ENCODE results near the gene CCDC78. TPM values are rescaled to one million over a fixed set of nuclear protein-coding genes. Genes with fewer than 3 reads are reported as not detected.

The CCDC78 gene
- total RNA-seq, 2 donors from 2014 or later: 0.43 to 0.56 TPM

- no peak for TF ChIP-seq CTCF (IDR thresholded peaks at IDR 0.05)
- Histone ChIP-seq H3K4me1 (peaks cover 0 to 13% of the 10 kb centered on the region in 2 donors), H3K4me3 (no peak overlapping the region), H3K9me3 (no peaks in the 10 kb centered on the region), H3K27me3 (no peaks in the 10 kb centered on the region), H3K36me3 (peaks cover 4% of the 10 kb centered on the region), H3K27ac (no peak overlapping the region)
- no peak for DNase-seq (ENCODE audit: low spot score)
Measured at GRCh38 chr16:741986-742629, 15.9 kb upstream of the CCDC78 start.

DNA sequence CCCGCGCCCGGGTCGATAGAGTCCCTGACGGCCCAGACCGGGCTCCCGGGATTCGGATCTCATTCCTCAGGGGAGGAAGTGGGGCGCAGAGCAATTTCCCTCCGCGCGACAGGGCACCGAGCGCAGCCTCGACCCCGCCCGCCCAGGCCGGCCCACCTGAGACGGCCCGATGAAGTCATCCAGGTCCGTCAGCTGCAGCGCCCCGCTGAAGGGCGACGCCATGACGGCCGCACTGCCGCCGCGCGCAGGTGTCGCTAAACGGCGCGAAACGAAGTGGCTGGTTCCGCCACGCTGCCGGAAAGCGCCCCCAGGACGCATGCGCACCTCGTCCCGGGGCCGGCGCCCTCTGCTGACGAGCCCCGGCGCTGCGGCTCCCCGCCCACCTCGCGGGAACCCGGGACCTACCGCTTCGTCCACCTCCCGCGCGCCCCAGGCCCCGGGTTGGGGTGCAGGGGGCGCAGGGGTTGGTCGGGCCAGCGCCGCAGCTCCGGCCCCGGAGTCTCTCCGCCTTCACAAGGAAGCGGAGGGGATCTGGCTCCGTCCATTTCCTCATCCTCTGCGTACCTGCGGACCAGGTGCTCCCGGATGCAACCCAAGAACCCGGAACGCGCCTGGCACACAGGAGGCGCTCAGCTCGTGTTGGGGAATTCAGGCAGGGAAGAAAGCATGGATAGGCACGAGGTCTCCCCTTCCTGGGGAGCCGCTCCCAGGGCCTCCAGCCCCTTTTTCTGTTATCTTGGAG lies 14.7 kb upstream of the CCDC78 start, which contains the start of gene CIAO3:
TSS of gene CIAO3 (minus strand) at position 234 of the 742 bp plus-strand sequence. CDS start at position 222, 12 bp downstream.
- DNase-seq (ENCODE audit: low spot score): peak; percentile 88
- peak within 1 kb of the TSS; percentile 55 to 78 for H3K27ac ChIP-seq

DNA sequence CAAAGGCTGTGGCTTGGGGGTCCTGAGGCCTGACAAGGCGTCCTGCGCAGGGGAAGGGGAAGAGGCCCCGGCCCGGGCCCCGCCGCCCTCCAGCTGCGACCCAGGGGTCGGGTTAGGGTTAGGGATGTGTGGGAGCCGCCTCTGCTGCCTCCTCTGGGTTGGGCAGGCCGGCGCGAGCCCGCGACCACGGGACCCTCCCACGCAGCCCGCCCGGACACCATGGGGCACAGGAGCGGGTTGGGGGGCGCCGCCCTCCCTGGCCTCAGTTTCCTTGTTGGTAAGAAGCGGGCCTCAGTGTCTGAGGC lies 14.2 kb upstream of the CCDC78 start:
- Histone ChIP-seq H3K4me1 (peaks cover 0 to 13% of the 10 kb centered on the region in 2 donors), H3K27ac (peak overlapping the region; percentile 55 to 78), H3K4me3 (peak overlapping the region; percentile 61 to 83), H3K9me3 (no peaks in the 10 kb centered on the region), H3K36me3 (peaks cover 19% of the 10 kb centered on the region), H3K27me3 (no peaks in the 10 kb centered on the region)
- no peak for TF ChIP-seq CTCF (IDR thresholded peaks at IDR 0.05)
- DNase-seq (ENCODE audit: low spot score): no peak

More for the DNA sequence above, 14.7 kb upstream of the CCDC78 start, which contains the start of gene CIAO3:
- H3K9me3 ChIP-seq: no peaks in the 10 kb centered on the region
- peaks cover 0 to 13% of the 10 kb centered on the region in 2 donors for H3K4me1 ChIP-seq
- H3K4me3 ChIP-seq: peak within 1 kb of the TSS; percentile 61 to 83
- H3K36me3 ChIP-seq: peaks cover 15% of the 10 kb centered on the region
- peak; percentile 94 to 100 for TF ChIP-seq CTCF (IDR thresholded peaks at IDR 0.05)
- H3K27me3 ChIP-seq: no peaks in the 10 kb centered on the region

DNA sequence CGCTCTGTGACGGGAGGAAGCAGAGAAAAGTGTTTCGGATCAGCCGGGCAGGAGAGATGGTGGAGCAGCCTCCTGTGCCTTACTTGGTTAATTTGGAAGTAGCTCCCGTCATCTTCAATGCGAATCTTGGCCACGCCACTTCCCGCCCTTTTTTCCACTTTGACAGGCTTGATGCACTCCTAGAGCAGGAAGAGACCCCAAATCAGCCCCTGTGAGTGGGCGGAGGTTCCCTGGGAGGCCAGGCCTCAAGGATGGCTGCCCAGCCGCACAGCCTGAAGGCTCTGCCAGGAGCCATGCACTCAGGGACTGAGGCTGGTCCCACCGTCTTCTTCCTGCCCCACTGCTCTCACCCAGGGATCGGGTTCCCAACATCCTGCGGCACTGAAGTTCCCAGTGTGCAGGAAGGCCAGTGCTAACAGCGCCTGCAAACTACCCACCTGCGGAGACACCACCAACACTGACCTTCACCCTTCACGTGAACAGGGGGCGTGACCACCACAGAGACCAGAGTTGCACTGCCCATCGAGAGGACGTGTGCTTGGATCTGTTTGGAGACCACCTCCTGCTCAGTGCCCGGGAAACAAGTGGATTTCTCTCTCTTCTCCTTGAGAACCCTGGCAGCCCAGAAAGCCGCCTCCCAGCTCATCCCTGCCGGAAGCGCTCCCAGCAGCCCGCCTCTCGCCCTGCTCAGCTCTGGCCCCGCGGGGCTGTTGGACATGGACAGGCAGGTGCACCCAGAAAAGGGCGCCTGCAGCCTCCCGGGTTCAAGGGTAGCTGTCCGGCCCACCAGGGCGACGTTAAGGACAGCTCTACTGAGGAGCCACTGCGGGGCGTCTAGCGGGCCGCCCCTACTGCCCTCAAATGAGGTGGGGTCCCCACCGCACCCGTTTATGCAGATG lies 13.6 kb upstream of the CCDC78 start:
- no peaks in the 10 kb centered on the region for H3K9me3 ChIP-seq
- DNase-seq (ENCODE audit: low spot score): no peak
- no peak for TF ChIP-seq CTCF (IDR thresholded peaks at IDR 0.05)
- peaks cover 25% of the 10 kb centered on the region for H3K36me3 ChIP-seq
- H3K4me3 ChIP-seq: peak overlapping the region; percentile 61 to 83
- peak overlapping the region in 1 of 2 donors; percentile 78 for H3K27ac ChIP-seq
- no peaks in the 10 kb centered on the region for H3K27me3 ChIP-seq
- H3K4me1 ChIP-seq: peaks cover 0 to 13% of the 10 kb centered on the region in 2 donors

GRCh38 chr16:736936-737481 lies 10.8 kb upstream of the CCDC78 start:
- H3K4me1 ChIP-seq: peaks cover 0 to 13% of the 10 kb centered on the region in 2 donors
- H3K27me3 ChIP-seq: no peaks in the 10 kb centered on the region
- no peak overlapping the region for H3K27ac ChIP-seq
- H3K36me3 ChIP-seq: peaks cover 47% of the 10 kb centered on the region
- no peak for TF ChIP-seq CTCF (IDR thresholded peaks at IDR 0.05)
- H3K9me3 ChIP-seq: no peaks in the 10 kb centered on the region
- H3K4me3 ChIP-seq: no peak overlapping the region
- no peak for DNase-seq (ENCODE audit: low spot score)
